ENCODE measurements around the gene EWSR1. TPM values are rescaled to one million over a fixed set of nuclear protein-coding genes. Genes with fewer than 3 reads are reported as not detected.

Gene EWSR1
- total RNA-seq, 2 donors from 2014 or later = 197 to 225 TPM

GRCh38 chr22:29305836-29306174 is 37.7 kb downstream of the EWSR1 start:
- TF ChIP-seq CTCF (IDR thresholded peaks at IDR 0.05) = no peak
- H3K36me3 ChIP-seq = peaks cover 2% of the 10 kb centered on the region
- DNase-seq (ENCODE audit: low spot score) (no peak), ATAC-seq (ENCODE audit: insufficient number of reproducible peaks, low FRiP score, low read depth) (no peak)
- H3K4me3 ChIP-seq = peak overlapping the region; percentile 98
- H3K4me1 ChIP-seq (ENCODE audit: control insufficient read depth in 1 of 2, low read depth in 2 of 2) = peaks cover 33 to 51% of the 10 kb centered on the region in 2 donors
- H3K27ac ChIP-seq = peak overlapping the region in 1 of 2 donors; percentile 86
- H3K9me3 ChIP-seq = no peaks in the 10 kb centered on the region
- H3K27me3 ChIP-seq (replicated peaks; ENCODE audit: insufficient read depth) = no peaks in the 10 kb centered on the region

GRCh38 chr22:29306175-29306834 is 38.2 kb downstream of the EWSR1 start, which contains the start of gene GAS2L1:
TSS of gene GAS2L1 (plus strand) at chr22:29306650. CDS start at chr22:29308106, 1,456 bp downstream.
- no peaks in the 10 kb centered on the region for H3K27me3 ChIP-seq (replicated peaks; ENCODE audit: insufficient read depth)
- no peak for ATAC-seq (ENCODE audit: insufficient number of reproducible peaks, low FRiP score, low read depth)
- H3K4me3 ChIP-seq = peak within 1 kb of the TSS; percentile 98
- peak within 1 kb of the TSS; percentile 70 to 86 for H3K27ac ChIP-seq
- TF ChIP-seq CTCF (IDR thresholded peaks at IDR 0.05) = peak; percentile 65
- H3K9me3 ChIP-seq = no peaks in the 10 kb centered on the region
- no peaks in the 10 kb centered on the region for H3K36me3 ChIP-seq
- peaks cover 35 to 56% of the 10 kb centered on the region in 2 donors for H3K4me1 ChIP-seq (ENCODE audit: control insufficient read depth in 1 of 2, low read depth in 2 of 2)
- no peak for DNase-seq (ENCODE audit: low spot score)

- DNase-seq (ENCODE audit: low spot score) (no peak), ATAC-seq (ENCODE audit: insufficient number of reproducible peaks, low FRiP score, low read depth) (peak; percentile 20)
- H3K27ac ChIP-seq = peak overlapping the region; percentile 70 to 86
- H3K4me1 ChIP-seq (ENCODE audit: control insufficient read depth in 1 of 2, low read depth in 2 of 2) = peaks cover 42 to 61% of the 10 kb centered on the region in 2 donors
- peak overlapping the region; percentile 98 for H3K4me3 ChIP-seq
- TF ChIP-seq CTCF (IDR thresholded peaks at IDR 0.05) = no peak
- no peaks in the 10 kb centered on the region for H3K36me3 ChIP-seq
- H3K27me3 ChIP-seq (replicated peaks; ENCODE audit: insufficient read depth) = no peaks in the 10 kb centered on the region
- no peaks in the 10 kb centered on the region for H3K9me3 ChIP-seq
Measured at GRCh38 chr22:29306835-29307595, 38.9 kb downstream of the EWSR1 start.

- TF ChIP-seq CTCF (IDR thresholded peaks at IDR 0.05) = no peak
- H3K36me3 ChIP-seq = no peaks in the 10 kb centered on the region
- ATAC-seq (ENCODE audit: insufficient number of reproducible peaks, low FRiP score, low read depth) (no peak), DNase-seq (ENCODE audit: low spot score) (no peak)
- peak overlapping the region; percentile 70 to 86 for H3K27ac ChIP-seq
- H3K4me3 ChIP-seq = peak overlapping the region; percentile 98
- no peaks in the 10 kb centered on the region for H3K9me3 ChIP-seq
- peaks cover 42 to 56% of the 10 kb centered on the region in 2 donors for H3K4me1 ChIP-seq (ENCODE audit: control insufficient read depth in 1 of 2, low read depth in 2 of 2)
- no peaks in the 10 kb centered on the region for H3K27me3 ChIP-seq (replicated peaks; ENCODE audit: insufficient read depth)
Measured at GRCh38 chr22:29307596-29308147, 39.6 kb downstream of the EWSR1 start.

- Histone ChIP-seq H3K4me3 (peak overlapping the region; percentile 98), H3K27ac (peak overlapping the region; percentile 70 to 86), H3K36me3 (no peaks in the 10 kb centered on the region), H3K27me3 (replicated peaks; ENCODE audit: insufficient read depth) (no peaks in the 10 kb centered on the region), H3K9me3 (no peaks in the 10 kb centered on the region), H3K4me1 (ENCODE audit: control insufficient read depth in 1 of 2, low read depth in 2 of 2) (peaks cover 44 to 56% of the 10 kb centered on the region in 2 donors)
- no peak for ATAC-seq (ENCODE audit: insufficient number of reproducible peaks, low FRiP score, low read depth)
- no peak for TF ChIP-seq CTCF (IDR thresholded peaks at IDR 0.05)
- no peak for DNase-seq (ENCODE audit: low spot score)
Measured at GRCh38 chr22:29308148-29308790, 40.2 kb downstream of the EWSR1 start.

Data from thoracic aorta (tissue), 2 donors.